ENCODE data around the gene CCDC184. TPM values are rescaled to one million over a fixed set of nuclear protein-coding genes. Genes with fewer than 3 reads are reported as not detected.

The CCDC184 gene
- 0.11 TPM in 1 of 2 replicates, not detected in the other for total RNA-seq

GRCh38 chr12:48183091-48183875, at the start of gene CCDC184:
TSS of gene CCDC184 (plus strand) at chr12:48183644. CDS start at chr12:48184123, 479 bp downstream.

GRCh38 chr12:48157018-48157888, 26.2 kb upstream of the CCDC184 start, which contains the start of gene ASB8:
TSS of gene ASB8 (minus strand) at chr12:48157515. CDS start at chr12:48153496, 4,019 bp downstream.

GRCh38 chr12:48203192-48203591, 19.7 kb downstream of the CCDC184 start, which contains the start of gene OR10AD1:
TSS of gene OR10AD1 (minus strand) at chr12:48203292. CDS start at chr12:48203292, 0 bp downstream.

Other genes with a start within 250 kb of the CCDC184 start
- gene TMEM106C, start 220.0 kb upstream of the CCDC184 start, total RNA-seq, result 33.8 and 36.4 TPM in 2 replicates
- gene COL2A1, start 179.2 kb upstream of the CCDC184 start, total RNA-seq, result not detected in 2 replicates
- 11.2 and 12.9 TPM in 2 replicates for gene SENP1, start 77.6 kb upstream of the CCDC184 start, total RNA-seq
- gene PFKM, start 64.3 kb upstream of the CCDC184 start, total RNA-seq, result 27.8 and 34.7 TPM in 2 replicates
- 18.6 and 19.1 TPM in 2 replicates for gene ASB8, start 26.1 kb upstream of the CCDC184 start, total RNA-seq
- not detected in 2 replicates for gene OR10AD1, start 19.6 kb downstream of the CCDC184 start, total RNA-seq
- gene ZNF641, start 167.3 kb downstream of the CCDC184 start, total RNA-seq, result 1.1 and 1.5 TPM in 2 replicates

Measured in dermis lymphatic vessel endothelial cell (primary cell).